Activated naive CD8-positive, alpha-beta T cell (primary cell): ENCODE measurements around the gene RPS19BP1.
A peak's percentile ranks its signal among the peaks of the same experiment; 100 is the strongest.

Source experiments
- H3K27ac Mint-ChIP-seq: one replicate; pipeline ENCODE4 v1.8.0; 2021; ENCODE audit warnings: mixed read lengths
- H3K27me3 Mint-ChIP-seq: one replicate; pipeline ENCODE4 v1.8.0; 2021; ENCODE audit warnings: mixed read lengths
- H3K36me3 Mint-ChIP-seq: one replicate; pipeline ENCODE4 v1.8.0; 2021; ENCODE audit warnings: mixed read lengths
- H3K4me1 Mint-ChIP-seq: one replicate; pipeline ENCODE4 v1.8.0; 2021; ENCODE audit warnings: low read depth, mixed read lengths
- H3K4me3 Mint-ChIP-seq: one replicate; pipeline ENCODE4 v1.8.0; 2021; ENCODE audit warnings: mild to moderate bottlenecking, mixed read lengths
- H3K9me3 Mint-ChIP-seq: one replicate; pipeline ENCODE4 v1.8.0; 2021; ENCODE audit warnings: low read depth, mixed read lengths

Gene RPS19BP1

GRCh38 chr22:39532215-39533073 lies at the start of gene RPS19BP1:
RPS19BP1 (minus strand) TSS chr22:39532748; CDS start chr22:39532738, 10 bp downstream.
- Mint-ChIP-seq H3K4me1 (peaks cover 51% of the 10 kb centered on the region), H3K4me3 (peak within 1 kb of the TSS; percentile 97), H3K27me3 (no peaks in the 10 kb centered on the region), H3K9me3 (no peaks in the 10 kb centered on the region), H3K27ac (peak within 1 kb of the TSS; percentile 95), H3K36me3 (peaks cover 5% of the 10 kb centered on the region)

GRCh38 chr22:39581303-39581702 lies 48.8 kb upstream of the RPS19BP1 start:
- H3K9me3 Mint-ChIP-seq, result peaks cover 6% of the 10 kb centered on the region
- no peak overlapping the region for H3K4me3 Mint-ChIP-seq
- H3K36me3 Mint-ChIP-seq, result peaks cover 5% of the 10 kb centered on the region
- H3K27me3 Mint-ChIP-seq, result peaks cover 5% of the 10 kb centered on the region
- H3K27ac Mint-ChIP-seq, result no peak overlapping the region
- H3K4me1 Mint-ChIP-seq, result no peaks in the 10 kb centered on the region

GRCh38 chr22:39580795-39581194 lies 48.2 kb upstream of the RPS19BP1 start:
- Mint-ChIP-seq H3K4me3 (no peak overlapping the region), H3K27ac (no peak overlapping the region), H3K27me3 (peaks cover 5% of the 10 kb centered on the region), H3K9me3 (peaks cover 6% of the 10 kb centered on the region), H3K36me3 (peaks cover 5% of the 10 kb centered on the region), H3K4me1 (no peaks in the 10 kb centered on the region)

GRCh38 chr22:39580006-39580441 lies 47.5 kb upstream of the RPS19BP1 start:
- Mint-ChIP-seq H3K27me3 (peaks cover 5% of the 10 kb centered on the region), H3K27ac (no peak overlapping the region), H3K4me3 (no peak overlapping the region), H3K36me3 (peaks cover 5% of the 10 kb centered on the region), H3K9me3 (peaks cover 6% of the 10 kb centered on the region), H3K4me1 (no peaks in the 10 kb centered on the region)

- no peak overlapping the region for H3K27ac Mint-ChIP-seq
- H3K4me3 Mint-ChIP-seq, result no peak overlapping the region
Observed at GRCh38 chr22:39577900-39578299, 45.4 kb upstream of the RPS19BP1 start.

GRCh38 chr22:39577366-39577765 lies 44.8 kb upstream of the RPS19BP1 start:
- H3K4me1 Mint-ChIP-seq, result no peaks in the 10 kb centered on the region
- H3K4me3 Mint-ChIP-seq, result no peak overlapping the region
- H3K27ac Mint-ChIP-seq, result no peak overlapping the region
- H3K9me3 Mint-ChIP-seq, result no peaks in the 10 kb centered on the region
- H3K27me3 Mint-ChIP-seq, result peaks cover 3% of the 10 kb centered on the region
- no peaks in the 10 kb centered on the region for H3K36me3 Mint-ChIP-seq

More at GRCh38 chr22:39577900-39578299, 45.4 kb upstream of the RPS19BP1 start:
- peaks cover 3% of the 10 kb centered on the region for H3K27me3 Mint-ChIP-seq
- H3K36me3 Mint-ChIP-seq, result no peaks in the 10 kb centered on the region
- H3K4me1 Mint-ChIP-seq, result no peaks in the 10 kb centered on the region
- no peaks in the 10 kb centered on the region for H3K9me3 Mint-ChIP-seq

GRCh38 chr22:39576027-39576426 lies 43.5 kb upstream of the RPS19BP1 start:
- no peaks in the 10 kb centered on the region for H3K9me3 Mint-ChIP-seq
- no peak overlapping the region for H3K27ac Mint-ChIP-seq
- H3K4me1 Mint-ChIP-seq, result no peaks in the 10 kb centered on the region
- H3K36me3 Mint-ChIP-seq, result no peaks in the 10 kb centered on the region
- H3K27me3 Mint-ChIP-seq, result peaks cover under 1% of the 10 kb centered on the region
- H3K4me3 Mint-ChIP-seq, result no peak overlapping the region

- H3K36me3 Mint-ChIP-seq, result no peaks in the 10 kb centered on the region
- no peak overlapping the region for H3K4me3 Mint-ChIP-seq
- H3K9me3 Mint-ChIP-seq, result no peaks in the 10 kb centered on the region
- no peak overlapping the region for H3K27ac Mint-ChIP-seq
- no peaks in the 10 kb centered on the region for H3K27me3 Mint-ChIP-seq
- H3K4me1 Mint-ChIP-seq, result no peaks in the 10 kb centered on the region
Observed at GRCh38 chr22:39575552-39575825, 42.9 kb upstream of the RPS19BP1 start.

- Mint-ChIP-seq H3K36me3 (no peaks in the 10 kb centered on the region), H3K27me3 (no peaks in the 10 kb centered on the region), H3K4me3 (no peak overlapping the region), H3K27ac (no peak overlapping the region), H3K4me1 (no peaks in the 10 kb centered on the region), H3K9me3 (no peaks in the 10 kb centered on the region)
Observed at GRCh38 chr22:39574779-39575551, 42.4 kb upstream of the RPS19BP1 start.

GRCh38 chr22:39571538-39571937 lies 39.0 kb upstream of the RPS19BP1 start:
- no peaks in the 10 kb centered on the region for H3K9me3 Mint-ChIP-seq
- H3K4me1 Mint-ChIP-seq, result peaks cover 17% of the 10 kb centered on the region
- no peaks in the 10 kb centered on the region for H3K36me3 Mint-ChIP-seq
- no peak overlapping the region for H3K4me3 Mint-ChIP-seq
- H3K27me3 Mint-ChIP-seq, result no peaks in the 10 kb centered on the region
- no peak overlapping the region for H3K27ac Mint-ChIP-seq

GRCh38 chr22:39570665-39571064 lies 38.1 kb upstream of the RPS19BP1 start, which contains the start of gene CACNA1I:
CACNA1I (plus strand) TSS chr22:39570753; CDS start chr22:39570753, 0 bp downstream.
- no peak within 1 kb of the TSS for H3K4me3 Mint-ChIP-seq
- no peaks in the 10 kb centered on the region for H3K27me3 Mint-ChIP-seq
- H3K9me3 Mint-ChIP-seq, result no peaks in the 10 kb centered on the region
- peaks cover 19% of the 10 kb centered on the region for H3K4me1 Mint-ChIP-seq
- H3K27ac Mint-ChIP-seq, result no peak within 1 kb of the TSS
- H3K36me3 Mint-ChIP-seq, result no peaks in the 10 kb centered on the region

- Mint-ChIP-seq H3K27me3 (no peaks in the 10 kb centered on the region), H3K36me3 (no peaks in the 10 kb centered on the region), H3K9me3 (no peaks in the 10 kb centered on the region), H3K27ac (no peak overlapping the region), H3K4me1 (peaks cover 19% of the 10 kb centered on the region), H3K4me3 (no peak overlapping the region)
Observed at GRCh38 chr22:39570226-39570625, 37.7 kb upstream of the RPS19BP1 start.

- no peaks in the 10 kb centered on the region for H3K36me3 Mint-ChIP-seq
- no peak overlapping the region for H3K27ac Mint-ChIP-seq
- no peaks in the 10 kb centered on the region for H3K27me3 Mint-ChIP-seq
- H3K4me3 Mint-ChIP-seq, result no peak overlapping the region
- H3K9me3 Mint-ChIP-seq, result no peaks in the 10 kb centered on the region
- H3K4me1 Mint-ChIP-seq, result peaks cover 19% of the 10 kb centered on the region
Observed at GRCh38 chr22:39569066-39569465, 36.5 kb upstream of the RPS19BP1 start.

- H3K4me3 Mint-ChIP-seq, result peak overlapping the region; percentile 18
- no peaks in the 10 kb centered on the region for H3K9me3 Mint-ChIP-seq
- no peaks in the 10 kb centered on the region for H3K36me3 Mint-ChIP-seq
- H3K27me3 Mint-ChIP-seq, result no peaks in the 10 kb centered on the region
- H3K4me1 Mint-ChIP-seq, result peaks cover 19% of the 10 kb centered on the region
- H3K27ac Mint-ChIP-seq, result no peak overlapping the region
Observed at GRCh38 chr22:39568278-39568981, 35.9 kb upstream of the RPS19BP1 start.
